Stimulated activated CD4-positive, alpha-beta T cell treated with anti-CD3 and anti-CD28 coated beads, Interleukin-1b, Interleukin-23, amount 100 ng/mL, for 48 hours (primary cell): ENCODE measurements around the gene RPL32.

ENCODE experiments used
- DNase-seq: peaks from one replicate; pipeline ENCODE4 v3.0.0-alpha.2; 2020

Gene RPL32

DNA sequence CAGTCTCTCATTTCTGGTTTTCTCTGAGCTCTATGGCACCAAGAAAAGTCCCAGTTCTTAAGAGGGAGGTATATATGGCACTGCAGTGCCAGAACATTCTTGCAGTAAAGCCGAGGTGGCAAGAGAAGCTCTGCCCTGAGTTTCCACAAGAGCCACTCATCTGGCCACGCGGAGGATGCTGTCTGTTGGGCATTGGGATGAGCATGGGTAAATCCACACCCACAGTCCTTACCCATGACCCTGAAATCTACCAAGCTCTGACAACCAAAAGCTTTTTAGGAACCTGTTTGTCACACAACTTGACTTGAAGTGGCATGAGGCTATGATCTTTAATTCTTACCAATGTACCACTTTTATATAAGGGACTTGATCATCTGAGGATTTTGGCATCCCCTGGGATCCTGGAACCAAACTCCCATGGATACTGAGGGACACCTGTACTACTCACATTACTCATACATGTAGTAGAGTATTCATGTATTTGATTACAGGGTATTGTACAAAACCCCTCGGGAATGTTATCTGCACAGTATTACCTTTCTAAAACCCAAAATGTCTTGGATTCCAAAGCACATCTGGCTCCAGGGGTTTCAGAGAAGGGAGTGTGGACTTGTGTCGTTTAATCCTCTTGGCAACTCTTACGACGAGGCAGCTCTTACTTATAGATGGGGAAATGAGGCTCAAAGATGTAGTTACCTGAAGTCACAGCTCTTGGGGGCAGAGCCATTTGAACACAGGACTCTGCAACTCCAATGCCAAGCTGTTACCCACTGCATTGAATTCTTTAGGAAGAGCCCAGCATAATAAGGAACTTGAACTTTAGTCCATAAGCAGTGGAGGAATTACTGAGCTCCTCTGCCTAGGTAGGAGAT is 8.8 kb downstream of the RPL32 start:
- no peak for DNase-seq

GRCh38 chr3:12831301-12831866 is 10.0 kb downstream of the RPL32 start:
- no peak for DNase-seq

DNA sequence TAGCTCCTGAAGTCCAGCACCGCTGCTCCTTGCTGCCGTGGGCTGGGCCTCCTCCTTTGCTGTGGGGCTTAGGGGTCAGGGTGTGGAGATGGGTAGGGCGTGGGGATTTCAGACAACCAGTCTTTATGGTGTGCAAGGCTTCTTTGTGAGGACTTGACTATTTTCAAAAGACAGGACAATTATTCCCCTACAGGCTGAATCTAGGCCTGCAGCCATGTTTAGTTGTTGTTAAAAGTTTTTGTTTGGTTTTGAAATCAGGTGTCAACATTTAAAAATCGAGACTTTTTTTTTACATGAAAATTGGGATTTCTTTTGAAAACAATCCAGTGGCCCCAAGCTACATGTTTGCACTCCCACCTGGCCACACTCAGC is 10.6 kb downstream of the RPL32 start:
- DNase-seq: no peak

- DNase-seq: no peak
These were observed 11.2 kb downstream of the RPL32 start for GRCh38 chr3:12829886-12830784.

- DNase-seq: no peak
These were observed 12.0 kb downstream of the RPL32 start for GRCh38 chr3:12829404-12829803.

- DNase-seq: no peak
These were observed 12.6 kb downstream of the RPL32 start for GRCh38 chr3:12828751-12829150.

DNA sequence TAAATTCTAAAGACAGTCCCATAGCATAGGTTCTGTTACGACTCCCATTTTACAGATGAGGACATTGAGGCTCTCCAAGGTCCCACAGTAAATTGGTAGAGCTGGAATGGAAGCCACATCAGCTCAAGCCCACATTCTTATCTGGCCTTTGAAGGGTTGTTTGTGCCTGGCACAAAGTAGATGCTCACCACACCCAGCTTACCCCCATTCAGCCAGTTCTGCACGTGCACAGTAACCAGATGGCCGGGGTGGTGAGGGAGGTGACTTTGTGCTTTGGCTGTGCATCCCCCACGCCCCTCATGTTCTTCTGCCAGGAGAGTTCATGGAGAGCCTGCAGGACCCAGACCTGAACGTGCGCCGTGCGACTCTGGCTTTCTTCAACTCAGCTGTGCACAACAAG is 16.2 kb downstream of the RPL32 start:
- no peak for DNase-seq

DNA sequence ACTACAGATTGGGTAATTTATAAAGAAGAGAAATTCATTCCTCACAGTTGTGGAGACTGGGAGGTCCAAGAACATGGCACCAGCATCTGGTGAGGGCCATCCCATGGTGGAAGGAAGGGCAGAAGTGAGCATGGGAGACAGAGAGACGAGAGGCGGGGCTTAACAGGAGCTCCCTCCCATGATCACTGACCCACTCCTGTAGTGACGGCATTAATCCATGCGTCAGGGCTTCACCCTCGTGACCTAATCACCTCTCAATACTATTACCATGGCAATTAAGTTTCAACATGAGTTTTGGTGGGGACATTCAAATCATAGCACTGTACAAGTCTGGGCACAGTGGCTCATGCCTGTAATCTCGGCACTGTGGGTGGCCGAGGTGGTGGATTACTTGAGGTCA is 17.1 kb downstream of the RPL32 start:
- no peak for DNase-seq

DNA sequence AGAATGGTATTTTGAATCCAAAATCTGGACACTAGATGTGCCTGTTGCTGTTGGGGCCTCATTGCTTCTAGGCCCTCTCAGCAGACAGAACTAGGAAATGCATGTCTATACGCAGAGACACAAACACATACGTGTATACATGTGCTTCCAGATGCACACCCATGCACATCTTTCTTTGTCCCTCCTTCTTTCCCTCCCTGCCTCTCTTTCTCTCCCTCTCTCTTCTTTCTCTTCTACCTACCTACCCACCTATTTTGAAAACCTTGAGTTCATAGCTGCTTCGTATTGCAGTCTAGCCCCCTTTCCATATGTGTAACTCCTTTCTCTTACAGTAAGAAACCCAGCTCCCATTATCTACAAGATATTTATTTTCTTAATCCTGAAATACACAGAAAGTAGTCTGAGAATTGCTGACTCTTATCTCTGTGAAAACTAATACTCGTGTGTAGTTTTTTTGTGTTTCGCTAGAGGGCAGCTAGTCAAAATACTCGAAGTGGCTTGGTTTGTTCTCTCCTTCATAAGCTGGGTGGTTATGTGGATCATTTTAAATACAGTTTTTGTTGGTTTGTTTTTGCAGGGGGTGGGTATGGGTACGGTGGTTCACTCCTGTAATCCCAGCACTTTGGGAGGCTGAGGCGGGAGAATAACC is 18.5 kb downstream of the RPL32 start:
- no peak for DNase-seq

GRCh38 chr3:12818773-12819172 is 22.6 kb downstream of the RPL32 start:
- no peak for DNase-seq

DNA sequence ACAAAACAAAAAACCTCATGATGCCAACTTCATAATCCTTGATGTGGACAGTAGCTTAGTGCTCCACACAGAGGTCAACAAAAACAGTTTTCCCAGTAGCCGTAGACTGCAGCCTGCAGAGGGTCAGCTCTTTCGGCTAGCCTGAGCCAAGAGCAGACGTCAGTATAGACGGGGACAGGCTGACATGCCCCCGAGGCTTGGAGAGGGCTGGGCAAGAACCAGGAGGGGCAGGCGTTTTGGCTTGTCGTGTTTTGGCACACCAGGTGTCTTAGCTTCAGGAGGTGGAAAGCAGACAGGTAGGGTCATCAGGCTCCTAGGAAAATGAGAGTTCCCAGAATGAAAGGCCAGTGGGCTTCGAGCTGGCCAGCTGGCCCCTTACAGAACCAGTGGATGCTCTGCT is 23.1 kb downstream of the RPL32 start:
- DNase-seq: no peak

DNA sequence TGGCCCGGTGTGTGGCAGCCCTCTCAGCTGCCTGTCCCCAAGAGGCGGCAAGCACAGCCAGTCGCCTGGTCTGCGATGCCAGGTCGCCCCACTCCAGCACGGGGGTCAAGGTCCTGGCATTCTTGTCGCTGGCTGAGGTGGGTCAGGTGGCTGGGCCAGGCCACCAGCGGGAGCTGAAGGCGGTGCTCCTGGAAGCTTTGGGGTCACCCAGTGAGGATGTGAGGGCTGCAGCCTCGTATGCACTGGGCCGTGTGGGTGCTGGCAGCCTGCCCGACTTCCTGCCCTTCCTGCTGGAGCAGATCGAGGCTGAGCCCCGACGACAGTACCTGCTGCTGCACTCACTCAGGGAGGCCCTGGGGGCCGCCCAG is 24.0 kb downstream of the RPL32 start:
- DNase-seq: no peak

GRCh38 chr3:12816521-12817342 is 24.6 kb downstream of the RPL32 start:
- no peak for DNase-seq

DNA sequence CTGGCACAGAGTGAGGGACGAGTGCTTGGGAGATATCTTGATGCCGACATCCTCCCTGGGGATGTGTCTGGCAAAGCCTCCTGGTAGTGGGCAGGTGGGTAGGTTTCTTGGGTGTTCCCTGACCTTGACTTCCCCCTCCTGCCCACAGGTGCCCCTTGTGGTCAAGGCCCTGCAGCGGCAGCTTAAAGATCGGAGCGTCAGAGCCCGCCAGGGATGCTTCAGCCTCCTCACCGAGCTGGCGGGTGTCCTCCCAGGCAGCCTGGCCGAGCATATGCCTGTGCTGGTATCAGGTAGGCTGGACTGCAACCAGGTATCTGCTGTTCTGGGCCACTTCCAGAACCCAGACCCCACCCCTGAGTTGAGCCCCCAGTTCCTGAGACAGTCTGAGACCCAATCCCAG is 25.6 kb downstream of the RPL32 start:
- DNase-seq: no peak

DNA sequence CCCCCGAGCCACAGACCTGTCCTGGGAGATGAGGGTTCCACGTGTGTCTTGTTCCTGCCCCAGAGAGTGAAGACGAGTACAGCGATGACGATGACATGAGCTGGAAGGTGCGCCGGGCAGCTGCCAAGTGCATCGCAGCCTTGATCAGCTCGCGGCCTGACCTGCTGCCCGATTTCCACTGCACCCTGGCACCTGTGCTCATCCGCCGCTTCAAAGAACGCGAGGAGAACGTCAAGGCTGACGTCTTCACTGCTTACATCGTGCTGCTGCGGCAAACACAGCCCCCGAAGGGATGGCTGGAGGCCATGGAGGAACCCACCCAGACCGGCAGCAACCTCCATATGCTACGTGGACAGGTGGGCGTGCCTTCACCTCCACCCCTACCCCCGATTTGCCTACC is 26.3 kb downstream of the RPL32 start:
- DNase-seq: no peak

- no peak for DNase-seq
These were observed 27.4 kb downstream of the RPL32 start for GRCh38 chr3:12813967-12814366.

DNA sequence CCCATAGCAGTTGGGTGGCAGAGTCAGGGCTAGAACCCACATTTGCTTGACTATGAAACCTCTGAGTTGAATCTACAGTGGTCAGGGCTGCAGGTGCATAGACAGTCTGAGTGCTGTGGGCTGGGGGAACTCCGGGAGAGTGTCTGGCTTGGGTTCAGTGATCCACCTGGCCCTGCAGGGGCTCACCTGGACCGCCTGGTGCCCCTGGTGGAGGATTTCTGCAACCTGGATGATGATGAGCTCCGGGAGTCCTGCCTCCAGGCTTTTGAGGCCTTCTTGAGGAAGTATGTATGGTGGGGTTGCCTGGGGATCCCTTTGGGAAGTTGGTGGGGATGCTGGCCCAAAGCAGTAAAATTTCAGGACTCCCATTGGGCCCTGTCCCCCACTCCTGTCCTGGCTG is 28.6 kb downstream of the RPL32 start:
- no peak for DNase-seq

DNA sequence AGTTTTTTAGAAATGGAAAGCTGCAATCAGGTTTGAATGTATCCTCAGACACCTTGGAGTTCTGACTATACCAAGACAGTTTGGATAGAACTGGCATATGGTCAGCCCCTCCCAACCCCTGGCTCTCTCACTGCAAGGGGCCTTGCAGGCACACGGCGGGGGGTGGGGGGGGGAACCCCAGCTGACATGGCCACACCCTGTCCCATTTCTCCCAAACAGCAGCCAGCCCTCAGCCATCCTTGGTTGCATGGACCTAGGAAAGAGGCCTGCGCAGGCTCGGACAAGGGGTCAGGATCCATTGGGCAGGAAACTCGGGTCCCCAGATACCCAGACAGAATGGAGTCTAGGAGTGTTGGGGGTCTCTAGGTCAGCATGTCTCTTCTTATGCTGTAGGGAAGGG is 30.4 kb downstream of the RPL32 start:
- no peak for DNase-seq

- peak; percentile 91 for DNase-seq
These were observed 31.2 kb downstream of the RPL32 start for GRCh38 chr3:12810013-12810780.

DNA sequence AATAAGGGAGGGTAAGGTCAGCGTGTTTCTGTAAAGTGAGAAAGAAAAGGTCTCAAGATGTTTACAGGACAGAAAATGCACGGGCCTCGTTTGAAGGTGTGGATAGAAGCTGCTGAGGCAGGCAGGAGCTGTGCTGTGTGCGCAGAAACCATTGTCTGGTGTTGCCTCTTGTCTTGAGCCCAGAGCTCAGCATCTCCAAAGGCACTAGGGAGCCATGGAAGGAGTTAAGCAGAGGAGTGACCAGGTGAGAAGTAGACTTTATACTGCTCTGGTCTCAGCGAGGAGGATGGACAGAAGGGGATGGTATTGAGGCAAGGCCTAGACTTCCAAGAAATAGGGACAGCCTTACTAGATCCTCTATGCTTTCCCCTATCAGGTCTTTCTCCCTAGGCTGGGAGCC is 31.9 kb downstream of the RPL32 start:
- DNase-seq: no peak

DNA sequence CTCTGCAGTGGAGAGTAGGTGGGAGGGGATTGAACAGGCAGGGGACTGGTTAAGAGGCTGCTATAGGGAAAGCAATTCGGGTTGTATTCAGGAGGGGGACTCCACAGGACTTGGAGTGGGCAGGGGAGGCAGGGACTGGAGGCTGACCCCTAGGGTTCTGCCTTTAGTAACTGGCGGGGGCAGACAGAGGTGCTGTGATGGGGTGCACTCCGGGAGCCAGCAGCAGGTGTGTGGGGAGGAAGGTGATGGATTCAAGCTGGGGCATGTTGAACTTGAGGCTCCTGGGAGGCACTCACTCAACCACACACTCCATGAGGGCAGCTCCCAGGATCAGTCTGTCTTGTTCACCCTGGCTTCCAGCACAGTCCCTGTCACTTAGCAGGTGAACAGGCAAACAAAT is 32.4 kb downstream of the RPL32 start:
- DNase-seq: no peak

DNA sequence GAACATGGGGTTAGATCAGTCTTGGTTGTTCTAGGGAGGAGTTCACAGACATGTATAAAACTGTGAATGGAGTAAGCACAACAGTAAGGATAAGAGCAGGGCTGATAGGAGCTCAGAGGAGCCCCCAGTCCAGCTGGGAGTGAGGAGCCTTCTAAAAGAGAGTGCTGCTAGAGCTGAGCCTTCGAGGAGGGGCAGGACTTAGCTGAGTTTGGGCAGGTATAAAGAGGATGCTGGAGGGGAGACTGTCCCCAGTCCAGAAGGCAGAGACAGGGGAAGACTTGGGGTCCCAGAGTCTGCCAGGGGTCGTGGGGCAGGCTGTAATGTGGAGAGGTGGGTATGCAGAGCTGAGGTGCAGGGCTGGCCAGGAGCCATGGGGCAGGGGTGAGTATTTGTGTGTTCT is 32.8 kb downstream of the RPL32 start:
- DNase-seq: no peak
